ENCODE results near the gene DVL3.

GRCh38 chr3:184117636-184118035 is 37.5 kb upstream of the DVL3 start:
- TF ChIP-seq CTCF (IDR thresholded peaks at IDR 0.05) (no peak), POLR2AphosphoS5 (IDR thresholded peaks at IDR 0.05) (no peak)
